ENCODE results near the gene PNPLA7.
"Not testable (repeated sequence)": the region's sequence is repeated elsewhere in the genome, so short reads cannot be mapped to it uniquely, and the experiment has no call there.

Gene PNPLA7

DNA sequence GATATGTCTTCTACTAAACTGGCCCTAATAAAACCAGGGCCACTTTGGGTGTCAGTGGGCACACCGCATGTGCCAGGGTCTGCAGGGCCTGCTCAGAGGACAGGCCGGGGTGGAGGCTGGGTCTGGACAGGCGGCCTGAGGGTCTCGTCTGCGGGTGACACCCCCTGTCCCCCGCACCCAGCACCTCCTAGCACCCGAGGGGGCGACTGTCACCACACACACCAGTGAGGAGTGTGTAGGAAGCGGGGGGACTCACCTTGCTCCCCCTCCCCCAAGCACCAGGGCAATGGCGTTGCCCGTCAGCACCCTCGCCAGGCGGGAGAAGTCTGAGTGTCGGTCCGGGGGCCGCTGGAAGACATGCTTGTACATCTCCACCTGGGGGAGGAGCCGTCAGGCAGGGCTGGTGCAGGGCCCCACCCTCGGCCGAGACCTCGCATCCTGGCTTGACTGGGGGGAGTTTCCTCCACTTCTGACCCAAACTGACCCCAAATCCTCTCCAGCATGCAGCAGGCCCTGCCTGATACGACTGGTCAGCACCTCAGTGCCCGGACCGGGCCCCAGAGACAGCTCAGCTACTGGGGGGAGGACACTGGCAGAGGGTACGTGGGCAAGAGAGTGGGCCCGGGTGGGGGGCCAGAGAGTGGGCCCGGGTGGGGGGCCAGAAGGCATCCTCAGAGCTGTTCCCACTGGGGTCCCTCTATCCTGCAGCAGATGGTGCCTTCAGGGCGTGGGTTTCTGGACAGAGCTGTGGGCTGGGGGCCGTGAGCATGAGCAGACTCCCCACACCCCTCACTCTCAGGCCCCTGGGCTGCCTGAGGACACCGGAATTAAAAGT lies 72.2 kb downstream of the PNPLA7 start:
- no peak for DNase-seq

DNA sequence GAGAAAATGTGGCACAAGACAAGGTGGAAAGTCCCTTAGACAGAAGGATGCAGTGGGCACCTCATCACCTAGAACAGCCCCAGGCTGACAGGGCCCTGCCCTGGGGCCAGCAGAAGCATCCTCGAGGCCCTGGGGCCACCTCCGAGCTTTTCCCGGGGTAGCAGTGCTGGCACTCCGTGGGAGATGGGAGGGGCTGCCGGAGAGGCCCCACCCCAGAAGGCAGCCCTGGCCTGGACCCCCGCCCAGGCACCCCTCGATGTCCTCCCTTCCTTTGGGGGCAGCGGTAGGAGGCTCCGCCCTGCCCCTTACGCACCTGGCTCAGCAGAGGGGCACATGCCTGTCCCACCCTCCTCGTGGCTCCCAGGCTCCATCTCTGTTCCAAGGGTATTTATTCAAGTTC lies 73.3 kb downstream of the PNPLA7 start:
- DNase-seq, result no peak

DNA sequence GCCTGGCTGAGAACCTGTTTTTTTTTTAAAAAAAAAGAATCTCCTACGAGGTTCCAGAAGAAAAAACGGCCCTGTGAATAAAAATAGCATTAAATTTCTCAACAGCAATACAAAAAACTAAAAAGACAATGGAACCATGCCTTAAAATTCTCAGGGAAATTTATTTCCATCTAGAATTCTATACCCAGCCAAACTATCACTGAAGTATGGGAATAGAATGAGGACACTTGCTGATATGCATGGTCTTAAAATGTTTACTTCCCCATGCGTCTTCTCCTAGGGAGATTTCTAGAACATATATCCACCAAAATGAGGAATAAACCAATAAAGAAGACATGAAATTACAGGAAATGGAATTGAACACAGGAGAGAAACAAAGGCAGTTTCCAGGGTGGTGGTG lies 74.5 kb downstream of the PNPLA7 start:
- no peak for DNase-seq

DNA sequence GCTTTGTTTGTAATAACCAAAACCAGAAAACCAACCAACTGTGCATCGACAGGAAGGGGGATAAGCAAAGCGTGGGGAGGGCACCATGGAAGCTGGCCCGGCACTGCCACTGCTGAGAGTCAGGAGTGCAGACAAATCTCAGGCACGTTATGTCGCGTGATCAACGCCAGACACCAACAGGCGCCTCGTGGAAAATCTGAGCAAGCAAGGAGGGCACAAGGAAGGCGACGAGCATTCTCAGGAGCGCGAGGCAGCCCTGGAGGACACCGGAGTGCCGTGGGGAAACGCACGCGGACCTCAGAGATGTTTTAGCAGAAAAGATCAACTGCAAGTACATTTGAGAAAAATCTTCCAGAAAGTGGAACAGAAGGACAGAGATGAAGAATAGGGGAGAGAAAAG lies 75.9 kb downstream of the PNPLA7 start:
- no peak for DNase-seq

DNA sequence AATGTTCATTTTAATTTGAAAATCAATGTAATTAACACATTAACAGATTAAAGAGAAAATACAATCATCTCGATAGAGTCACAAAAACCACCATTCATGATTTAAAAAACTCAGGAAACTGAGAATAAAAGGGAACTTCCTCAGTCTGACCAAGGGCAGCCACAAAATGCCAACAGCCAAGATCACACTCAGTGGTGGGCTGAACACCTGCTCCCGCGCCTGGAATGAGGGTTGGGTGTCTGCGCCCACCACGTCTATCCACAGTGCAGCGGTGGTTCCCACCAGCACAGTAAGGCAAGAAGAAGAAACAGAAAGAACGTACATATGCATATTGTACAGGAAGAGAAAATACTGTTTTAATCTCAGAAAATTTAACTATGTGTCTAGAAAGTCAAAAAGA lies 79.4 kb downstream of the PNPLA7 start:
- no peak for DNase-seq

DNA sequence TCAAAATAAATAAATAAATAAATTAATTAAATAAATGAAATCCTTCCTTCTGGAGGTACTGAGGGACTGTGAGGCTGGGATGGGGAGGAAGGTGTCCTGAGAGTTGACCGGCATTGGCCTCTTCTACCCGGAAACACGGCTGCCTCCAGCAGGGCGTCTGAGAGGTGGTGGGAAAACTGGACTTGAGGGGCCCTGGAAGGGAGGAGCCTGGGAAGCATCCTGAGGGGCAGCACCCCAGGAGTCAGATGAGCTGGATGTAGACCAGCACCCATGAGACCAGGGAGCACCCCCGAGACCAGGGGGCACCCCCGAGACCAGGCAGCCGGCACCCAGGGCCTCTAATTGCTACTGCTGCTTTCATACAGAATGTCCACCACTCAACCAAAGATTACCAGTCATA lies 82.3 kb downstream of the PNPLA7 start:
- DNase-seq, result no peak

DNA sequence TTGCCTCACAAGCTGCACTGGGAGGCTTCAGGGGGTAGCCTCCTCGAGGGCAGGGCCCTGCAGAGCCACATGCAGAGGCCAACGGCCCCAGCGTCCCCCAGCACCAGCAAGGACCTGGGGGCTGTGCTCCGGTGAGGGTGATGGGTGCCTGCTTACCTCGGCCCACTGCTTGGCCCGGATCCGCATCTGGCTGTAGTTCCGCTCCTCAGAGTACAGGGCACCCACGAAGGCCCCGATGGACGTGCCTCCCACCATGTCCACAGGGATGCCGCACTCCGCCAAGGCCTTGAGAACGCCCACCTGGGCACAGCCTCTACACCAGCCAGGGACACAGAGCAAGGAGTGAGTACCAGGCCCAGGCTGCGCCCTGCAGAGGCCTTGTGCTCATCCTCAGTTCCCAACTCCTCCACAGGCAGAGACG lies 83.0 kb downstream of the PNPLA7 start:
- DNase-seq, result no peak

DNA sequence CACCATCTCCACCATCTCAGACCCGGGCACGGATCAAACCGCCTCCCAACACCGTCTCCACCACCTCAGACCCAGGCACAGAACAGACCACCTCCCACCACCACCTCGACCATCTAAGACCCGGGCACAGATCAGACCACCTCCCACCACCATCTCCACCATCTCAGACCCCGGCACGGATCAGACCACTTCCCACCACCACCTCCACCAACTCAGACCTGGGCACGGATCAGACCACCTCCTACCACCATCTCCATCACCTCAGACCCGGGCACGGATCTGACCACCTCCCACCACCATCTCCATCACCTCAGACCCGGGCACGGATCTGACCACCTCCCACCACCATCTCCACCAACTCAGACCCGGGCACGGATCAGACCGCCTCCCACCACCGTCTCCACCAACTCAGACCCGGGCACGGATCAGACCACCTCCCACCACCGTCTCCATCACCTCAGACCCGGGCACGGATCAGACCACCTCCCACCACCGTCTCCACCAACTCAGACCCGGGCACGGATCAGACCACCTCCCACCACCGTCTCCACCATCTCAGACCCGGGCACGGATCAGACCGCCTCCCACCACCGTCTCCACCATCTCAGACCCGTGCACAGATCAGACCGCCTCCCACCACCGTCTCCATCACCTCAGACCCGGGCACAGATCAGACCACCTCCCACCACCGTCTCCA lies 83.7 kb downstream of the PNPLA7 start:
- DNase-seq, result not testable (repeated sequence)

DNA sequence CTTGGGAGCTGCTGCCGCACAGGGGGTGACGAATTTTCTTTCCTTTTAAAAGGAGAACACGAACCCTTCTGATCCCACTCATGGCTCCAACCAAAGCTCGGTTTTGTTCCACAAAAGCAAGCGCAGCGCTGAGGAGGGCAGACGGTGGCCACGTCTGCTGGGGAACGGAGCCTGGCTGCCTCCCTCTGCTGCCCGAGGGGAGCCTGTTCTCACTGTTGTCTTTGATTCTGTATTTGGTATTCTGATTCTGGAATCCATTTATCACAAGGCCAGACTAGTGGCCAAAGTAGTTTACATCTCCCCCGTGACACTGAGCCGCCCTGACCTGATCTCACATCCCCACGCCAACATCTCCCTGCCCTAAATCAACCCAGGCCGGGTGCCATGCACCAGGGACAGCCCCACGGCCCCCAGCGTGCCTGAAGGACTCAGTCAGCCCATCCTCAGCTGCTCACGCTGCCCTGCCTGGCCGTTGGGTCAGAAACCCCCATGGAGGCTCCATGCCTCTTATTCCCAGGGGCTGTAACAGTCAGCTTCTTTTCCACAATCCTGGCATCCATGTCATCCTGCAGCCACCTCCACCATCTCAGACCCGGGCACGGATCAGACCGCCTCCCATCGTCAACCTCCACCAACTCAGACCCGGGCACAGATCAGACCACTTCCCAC lies 84.3 kb downstream of the PNPLA7 start:
- DNase-seq, result no peak

DNA sequence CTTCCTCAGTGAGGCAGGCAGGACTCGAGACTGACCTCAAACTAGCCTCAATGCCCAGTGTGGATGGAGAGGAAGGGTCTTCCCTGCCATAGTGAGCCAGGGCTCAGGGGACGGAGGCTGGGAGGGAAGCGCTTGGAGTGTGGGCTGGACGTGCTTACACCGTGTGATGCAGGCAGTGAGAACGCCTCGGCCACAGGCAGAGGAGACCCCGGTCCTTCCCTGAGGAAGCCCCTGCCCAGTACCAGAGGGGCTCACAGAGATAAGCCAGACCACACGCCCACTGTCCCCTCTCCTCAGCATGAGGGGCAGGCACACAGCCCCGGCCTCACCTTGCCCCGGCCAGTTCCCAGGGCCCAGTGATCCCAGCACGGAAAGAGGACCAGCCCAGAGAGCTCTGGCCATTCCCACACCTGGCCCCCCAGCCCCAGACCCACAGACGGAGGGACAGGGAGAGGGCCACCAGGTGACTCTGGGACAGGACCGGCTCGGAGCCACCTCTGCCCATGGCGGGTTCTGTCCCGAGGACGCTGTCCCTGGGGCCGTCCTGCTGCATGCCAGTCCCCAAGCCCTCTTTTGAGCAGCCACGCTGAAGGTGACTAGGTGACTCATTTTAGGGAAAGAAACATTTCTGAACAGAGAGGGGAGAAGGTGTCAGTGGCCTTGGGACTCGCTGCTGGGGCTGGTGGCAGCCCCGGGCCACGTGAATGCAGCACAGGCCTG lies 85.0 kb downstream of the PNPLA7 start:
- DNase-seq, result no peak

DNA sequence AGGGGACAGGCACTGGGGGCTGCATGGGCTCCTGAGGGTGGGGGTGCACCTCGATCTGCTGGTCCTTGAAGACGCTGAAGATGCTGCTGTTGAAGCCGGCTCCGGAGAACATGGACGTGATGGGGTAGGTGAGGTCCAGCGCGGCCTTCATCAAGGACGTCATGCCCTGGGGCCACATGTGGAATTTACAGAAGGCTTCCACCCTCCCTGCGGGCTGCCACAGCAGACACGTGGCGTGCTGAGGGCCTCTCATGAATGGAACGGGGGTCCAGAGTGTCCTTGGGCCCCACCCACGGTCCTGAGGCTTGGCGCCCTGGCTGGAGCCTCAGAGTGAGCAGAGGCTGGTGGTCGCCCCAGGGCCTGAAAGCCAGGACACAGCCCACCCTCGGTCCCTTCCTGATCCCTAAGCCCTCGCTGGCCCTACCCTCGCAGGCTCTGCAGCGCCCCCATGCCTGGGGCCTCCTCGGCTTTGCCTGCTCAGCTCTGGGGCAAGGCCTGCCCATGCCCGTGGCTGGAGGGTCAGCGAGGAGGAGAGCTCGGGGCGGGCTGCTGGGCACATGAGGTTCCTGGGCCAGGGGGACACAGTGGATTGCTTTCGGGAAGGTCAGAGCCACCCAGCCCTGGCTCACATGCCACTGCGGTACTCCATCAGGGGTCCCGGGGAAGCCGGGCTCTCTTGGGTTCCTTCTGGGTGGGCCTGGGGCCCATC lies 85.8 kb downstream of the PNPLA7 start:
- no peak for DNase-seq

DNA sequence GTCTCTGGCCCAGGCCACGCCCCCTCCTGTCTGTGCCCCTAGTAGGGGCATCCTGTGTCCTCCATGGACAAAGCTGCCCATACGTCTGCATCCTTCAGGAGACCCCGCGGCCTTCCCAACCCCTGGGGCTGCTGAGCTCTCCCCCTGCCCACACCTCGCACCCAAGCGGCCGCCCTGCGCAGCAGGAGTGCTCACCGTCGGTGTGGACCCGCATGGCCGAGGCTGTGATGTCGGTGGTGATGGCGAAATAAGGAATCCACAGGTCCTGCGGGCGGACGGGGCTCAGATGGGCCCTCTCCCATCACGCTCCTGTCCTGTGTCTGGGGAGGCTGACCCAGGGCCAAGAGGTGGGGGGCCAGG lies 86.3 kb downstream of the PNPLA7 start:
- DNase-seq, result no peak

DNA sequence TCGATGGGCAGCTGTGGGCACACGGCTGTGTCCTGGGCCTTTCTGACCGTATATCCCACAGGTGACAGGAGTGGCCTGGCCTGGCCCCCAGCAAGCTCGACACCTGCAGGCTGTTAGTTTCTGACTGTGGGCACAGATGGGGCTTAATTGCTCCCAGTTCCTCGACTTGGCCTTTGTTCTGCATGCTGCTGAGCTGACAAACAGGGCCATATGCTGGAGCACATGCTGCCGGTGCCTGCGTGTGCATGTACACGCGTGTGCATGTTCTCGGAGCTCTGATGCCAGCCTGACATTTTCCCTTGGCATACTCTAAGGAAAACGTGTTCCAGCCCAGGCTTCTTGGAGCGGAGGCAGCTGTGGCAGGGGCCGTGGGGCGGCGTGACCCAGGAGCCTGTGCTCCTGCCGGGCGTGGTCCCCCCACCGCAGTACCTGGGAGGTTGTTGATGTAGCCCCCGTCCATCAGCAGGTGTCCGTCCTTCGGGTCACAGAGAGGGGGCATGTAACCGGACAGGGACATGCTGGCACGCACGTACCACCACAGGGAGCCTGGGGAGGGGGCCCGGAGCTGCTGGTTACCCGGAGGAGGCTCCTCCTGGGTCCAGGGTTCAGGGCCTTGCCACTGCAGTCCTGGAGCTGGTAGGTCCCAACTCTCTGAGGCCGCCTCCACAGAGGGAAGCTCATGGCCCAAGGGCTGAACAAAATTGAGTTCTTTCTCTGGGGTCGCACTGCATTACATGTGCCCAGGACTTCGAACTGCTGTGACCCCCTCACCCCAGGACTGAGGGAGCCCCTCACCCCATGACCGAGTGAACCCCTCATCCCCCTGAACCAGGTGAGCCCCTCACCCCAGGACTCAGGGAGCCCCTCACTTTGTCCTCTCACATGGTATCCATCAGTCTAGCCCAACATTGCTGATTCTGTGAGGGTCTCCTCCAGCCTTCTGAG lies 86.9 kb downstream of the PNPLA7 start:
- DNase-seq, result peak; percentile 53

DNA sequence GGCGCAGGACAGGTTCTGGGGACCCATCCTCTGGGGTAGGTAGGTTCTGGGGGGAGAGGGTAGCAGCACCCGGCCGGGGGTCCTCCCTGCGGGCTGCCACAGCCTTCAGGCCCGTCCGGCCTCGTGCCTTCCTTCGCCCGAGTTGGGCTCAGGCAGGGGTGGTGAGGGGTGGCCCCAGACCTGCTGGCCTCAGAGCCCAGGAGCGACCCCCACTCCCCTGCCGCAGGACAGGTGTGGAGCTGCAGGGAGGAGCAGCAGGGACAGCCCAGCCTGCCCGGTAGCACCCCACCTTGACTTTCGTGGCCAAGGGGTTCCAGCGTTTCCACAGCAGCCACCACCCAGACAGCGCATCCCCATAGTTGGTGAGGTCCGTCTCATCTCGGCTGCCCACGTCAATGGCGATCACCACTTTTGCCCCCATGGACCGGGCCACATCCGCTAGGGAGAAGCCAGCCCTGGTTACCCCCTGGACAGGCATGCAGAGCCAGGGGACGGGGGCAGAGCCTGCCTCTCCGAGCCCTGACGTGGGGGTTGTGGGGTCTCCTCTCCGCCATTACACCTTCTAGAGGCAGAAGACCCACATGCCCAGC lies 87.7 kb downstream of the PNPLA7 start:
- no peak for DNase-seq

DNA sequence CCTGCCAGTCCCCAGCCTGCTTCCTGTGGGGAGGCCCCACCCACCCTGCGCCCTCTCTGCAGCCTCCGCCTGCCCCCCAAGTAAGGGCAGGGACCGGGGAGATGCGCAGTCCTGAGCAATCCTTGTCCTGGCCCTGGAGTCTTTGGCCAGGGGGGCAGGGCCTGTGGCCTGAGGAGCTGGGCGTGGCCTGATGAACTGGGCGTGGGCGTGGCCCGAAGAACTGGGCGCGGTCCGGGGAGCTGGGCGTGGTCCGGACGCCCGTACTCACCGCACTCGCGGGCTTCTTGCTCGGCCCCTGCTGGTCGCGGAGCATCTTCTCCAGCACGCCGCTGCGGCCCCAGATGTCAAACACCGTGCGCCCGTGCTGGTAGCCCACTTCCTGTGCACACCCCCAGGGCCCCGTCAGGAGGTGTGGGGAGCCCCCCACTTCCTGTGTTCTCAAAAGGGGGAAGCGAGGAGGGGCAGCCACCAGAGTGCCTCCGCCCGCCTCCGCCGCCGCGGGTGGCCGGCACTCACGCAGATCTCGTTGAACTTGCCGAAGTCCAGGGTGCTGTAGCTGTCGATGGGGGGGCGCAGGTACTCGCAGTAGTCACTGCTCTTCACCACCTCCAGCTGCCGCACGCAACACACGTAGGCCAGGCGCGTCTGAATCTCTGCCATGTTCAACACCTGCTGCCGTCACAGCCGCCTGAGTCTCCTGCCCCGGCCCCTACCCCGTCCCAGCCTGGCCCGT lies 88.4 kb downstream of the PNPLA7 start:
- DNase-seq, result no peak

DNA sequence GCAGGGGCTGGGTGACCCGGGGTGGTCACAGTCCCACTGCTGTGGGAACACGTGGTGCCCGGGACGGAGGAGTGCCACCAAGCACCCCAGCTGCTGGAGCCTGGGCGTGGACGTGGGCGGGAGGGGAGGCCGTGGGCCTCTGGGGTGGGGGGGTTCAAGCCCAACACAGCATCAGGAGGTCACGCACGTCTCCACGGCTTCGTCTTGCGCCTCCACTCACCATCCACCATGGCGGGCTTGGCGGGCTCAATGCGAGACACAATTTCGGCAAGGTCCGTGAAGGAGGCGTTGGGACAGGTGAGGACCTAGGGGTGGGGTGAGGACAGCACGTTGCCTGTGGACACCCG lies 88.9 kb downstream of the PNPLA7 start:
- DNase-seq, result no peak

DNA sequence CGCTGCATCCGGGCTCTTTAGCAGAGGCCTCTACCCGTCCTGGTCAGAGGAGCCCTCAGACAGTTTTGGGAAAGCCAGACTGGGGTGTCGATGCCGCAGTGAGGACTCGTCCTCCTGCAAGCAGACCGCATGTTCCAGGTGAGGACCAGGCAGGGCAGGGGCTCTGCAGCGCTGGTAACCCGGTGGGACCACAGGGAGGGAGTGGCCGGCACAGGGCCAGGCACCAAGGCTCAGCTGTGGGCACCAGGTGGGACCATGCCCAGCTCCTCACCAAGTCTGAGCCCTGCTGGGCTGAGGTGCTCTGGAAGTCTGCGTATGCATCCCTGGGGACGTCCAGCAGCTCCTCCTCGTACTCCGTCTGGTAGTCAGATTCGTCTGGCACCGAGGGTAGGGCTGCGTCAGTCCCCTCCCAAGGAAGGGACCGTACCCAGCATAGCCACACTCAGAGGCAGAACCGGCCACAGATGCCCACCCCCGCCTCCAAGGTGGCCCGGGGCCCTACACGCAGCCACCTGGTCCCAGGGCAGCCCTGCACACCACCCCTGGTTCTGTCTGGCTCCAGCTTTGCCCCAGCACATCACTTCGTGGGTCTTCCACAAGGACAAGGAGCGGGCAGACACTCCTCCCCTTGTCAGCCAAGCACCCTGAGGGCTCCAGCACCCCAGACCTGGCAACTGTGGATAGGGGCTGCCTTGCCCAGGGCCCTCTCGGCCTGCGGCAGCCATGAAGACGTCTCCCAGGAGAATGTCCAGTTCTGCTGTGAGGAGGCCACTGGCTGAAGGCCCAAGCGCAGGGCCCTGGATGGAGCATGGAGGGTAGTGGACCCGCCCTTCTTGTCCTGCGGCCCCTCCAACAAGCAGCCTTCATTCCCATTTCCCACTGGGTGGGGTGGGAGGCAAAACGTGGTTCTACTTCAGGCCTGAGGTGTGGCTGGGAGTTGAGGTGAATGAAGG lies 89.6 kb downstream of the PNPLA7 start:
- no peak for DNase-seq

DNA sequence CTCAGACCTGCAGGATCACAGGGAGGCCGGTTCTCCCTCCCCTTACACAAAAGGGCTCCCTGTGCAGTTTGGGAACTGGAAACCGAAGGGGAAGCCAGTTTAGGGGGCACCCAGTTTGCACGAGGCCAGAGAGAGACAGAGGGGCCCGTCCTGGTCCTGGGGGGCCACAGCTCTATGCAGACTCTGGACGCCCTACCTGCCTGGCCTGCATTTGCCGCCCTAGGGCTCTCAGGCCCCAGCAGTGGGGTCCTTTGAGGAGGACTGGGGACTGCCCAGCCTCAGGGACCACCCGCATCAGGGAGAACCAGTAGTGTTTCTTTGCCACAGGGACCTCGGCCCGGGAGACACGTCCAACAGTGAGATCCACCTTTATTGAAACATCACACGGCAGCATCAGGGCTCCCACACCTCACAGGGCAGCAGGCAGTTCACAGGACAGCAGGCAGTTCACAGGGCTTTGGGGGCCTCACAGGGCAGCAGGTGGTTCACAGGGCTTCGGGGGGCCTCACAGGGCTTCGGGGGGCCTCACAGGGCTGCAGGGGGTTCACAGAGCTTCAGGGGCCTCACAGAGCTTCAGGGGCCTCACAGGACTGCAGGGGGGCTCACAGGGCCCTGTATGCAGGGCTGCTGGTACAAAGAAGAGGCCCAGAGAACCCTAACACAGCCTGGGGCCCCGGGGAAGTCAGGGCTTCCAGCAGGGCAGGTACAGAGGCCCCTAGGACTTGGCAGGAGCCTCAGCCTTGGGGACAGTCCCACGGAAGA lies 90.4 kb downstream of the PNPLA7 start:
- no peak for DNase-seq

Measured in RPMI8226 (cell line).